HG03064 (cell line): ENCODE results near the gene MYL3.
"Not testable (repeated sequence)": the region's sequence is repeated elsewhere in the genome, so short reads cannot be mapped to it uniquely, and the experiment has no call there.

Experiments used
- ATAC-seq: cut with Tn5 transposase; IDR thresholded peaks from one replicate; pipeline ENCODE4 v1.9.1; 2021; ENCODE audit warnings: low read depth; ENCODE audit not compliant: unreplicated experiment

MYL3 gene

GRCh38 chr3:46863261-46863782, at the start of gene MYL3:
MYL3 (minus strand) TSS chr3:46863444; CDS start chr3:46863390, 54 bp downstream.
- ATAC-seq = no peak

GRCh38 chr3:46912986-46913385, 49.7 kb upstream of the MYL3 start:
- no peak for ATAC-seq

- ATAC-seq = not testable (repeated sequence)
Observed at GRCh38 chr3:46910914-46911313, 47.7 kb upstream of the MYL3 start.

GRCh38 chr3:46910166-46910760, 47.0 kb upstream of the MYL3 start:
- ATAC-seq = no peak

- no peak for ATAC-seq
Observed at GRCh38 chr3:46909535-46910161, 46.4 kb upstream of the MYL3 start.

GRCh38 chr3:46908986-46909534, 45.8 kb upstream of the MYL3 start:
- no peak for ATAC-seq

- no peak for ATAC-seq
Observed at GRCh38 chr3:46908294-46908985, 45.2 kb upstream of the MYL3 start.

- no peak for ATAC-seq
Observed at GRCh38 chr3:46907960-46908293, 44.7 kb upstream of the MYL3 start.

GRCh38 chr3:46907271-46907670, 44.0 kb upstream of the MYL3 start:
- no peak for ATAC-seq

- no peak for ATAC-seq
Observed at GRCh38 chr3:46906471-46907058, 43.3 kb upstream of the MYL3 start.

GRCh38 chr3:46905661-46906451, 42.6 kb upstream of the MYL3 start:
- ATAC-seq = no peak

GRCh38 chr3:46905213-46905560, 41.9 kb upstream of the MYL3 start:
- no peak for ATAC-seq

GRCh38 chr3:46904303-46905212, 41.3 kb upstream of the MYL3 start:
- no peak for ATAC-seq

- no peak for ATAC-seq
Observed at GRCh38 chr3:46903341-46904302, 40.4 kb upstream of the MYL3 start.

- no peak for ATAC-seq
Observed at GRCh38 chr3:46902188-46902631, 39.0 kb upstream of the MYL3 start.

- ATAC-seq = no peak
Observed at GRCh38 chr3:46901591-46902187, 38.4 kb upstream of the MYL3 start.

GRCh38 chr3:46901061-46901460, 37.8 kb upstream of the MYL3 start:
- ATAC-seq = no peak

GRCh38 chr3:46900356-46900755, 37.1 kb upstream of the MYL3 start:
- no peak for ATAC-seq
